DOHH2 (cell line): ENCODE results near the gene PDE3B.

Experiments
- H3F3A ChIP-seq: fragments of 200-600 bp; sonication (generic), shearing (Covaris generic); 2 replicates; pipeline ENCODE4 v1.6.0; 2016; ENCODE audit warnings: antibody characterized with exemption, mild to moderate bottlenecking; ENCODE audit not compliant: control insufficient read depth, insufficient read depth
- H3K27ac ChIP-seq: fragments of 200-600 bp; sonication (generic); 2 replicates; pipeline ENCODE4 v1.5.1; 2014; ENCODE audit warnings: low read depth, mild to moderate bottlenecking, low read length, moderate library complexity
- H3K27me3 ChIP-seq: fragments of 200-600 bp; sonication (generic); 2 replicates; pipeline ENCODE4 v1.6.1; 2014; ENCODE audit warnings: mild to moderate bottlenecking, low read length, mixed read lengths; ENCODE audit not compliant: control insufficient read depth
- H3K36me3 ChIP-seq: fragments of 200-600 bp; sonication (generic); 2 replicates; pipeline ENCODE4 v1.6.1; 2014; ENCODE audit warnings: mild to moderate bottlenecking, low read length, moderate library complexity, mixed read lengths; ENCODE audit not compliant: control insufficient read depth
- H3K4me1 ChIP-seq: fragments of 200-600 bp; sonication (generic); 2 replicates; pipeline ENCODE4 v1.6.1; 2014; ENCODE audit warnings: mild to moderate bottlenecking, low read length, mixed read lengths; ENCODE audit not compliant: control insufficient read depth
- H3K4me2 ChIP-seq: fragments of 200-600 bp; sonication (generic); 2 replicates; pipeline ENCODE4 v1.6.0; 2014; ENCODE audit warnings: mild to moderate bottlenecking, low read length, moderate library complexity
- H3K4me3 ChIP-seq: fragments of 200-600 bp; sonication (generic); 2 replicates; pipeline ENCODE4 v1.5.1; 2014; ENCODE audit warnings: mild to moderate bottlenecking, low read length, mixed read lengths
- H3K79me2 ChIP-seq: fragments of 200-600 bp; sonication (generic); 2 replicates; pipeline ENCODE4 v1.6.1; 2014; ENCODE audit warnings: mild to moderate bottlenecking, low read length, mixed read lengths; ENCODE audit not compliant: control insufficient read depth
- H3K9me2 ChIP-seq: fragments of 200-600 bp; sonication (generic); replicated peaks from 2 replicates; pipeline ENCODE4 v1.6.1; 2014; ENCODE audit warnings: mild to moderate bottlenecking, low read length, mixed read lengths; ENCODE audit not compliant: control insufficient read depth
- H3K9me3 ChIP-seq: fragments of 200-600 bp; sonication (generic); 2 replicates; pipeline ENCODE4 v1.6.1; 2014; ENCODE audit warnings: antibody characterized with exemption, low read length, mixed read lengths; ENCODE audit not compliant: control insufficient read depth, insufficient read depth
- H4K20me1 ChIP-seq: fragments of 200-600 bp; sonication (generic); 2 replicates; pipeline ENCODE4 v1.6.0; 2014; ENCODE audit warnings: low read depth, mild to moderate bottlenecking, antibody characterized with exemption, low read length, moderate library complexity; ENCODE audit not compliant: control insufficient read depth, insufficient read depth
- EZH2phosphoT487 ChIP-seq: fragments of 200-600 bp; sonication (generic); IDR thresholded peaks from 2 replicates; pipeline ENCODE4 v1.6.1; 2017; ENCODE audit warnings: borderline replicate concordance, mild to moderate bottlenecking, antibody characterized with exemption, low read length, moderate library complexity, mixed read lengths
- TF ChIP-seq, protein P1 (sequence below): fragments of 200-600 bp; sonication (generic); IDR thresholded peaks from one replicate; pipeline ENCODE4 v1.5.1; 2014; ENCODE audit warnings: antibody characterized with exemption, mild to moderate bottlenecking, low read depth, low read length; ENCODE audit not compliant: poor library complexity, severe bottlenecking

PDE3B gene

DNA sequence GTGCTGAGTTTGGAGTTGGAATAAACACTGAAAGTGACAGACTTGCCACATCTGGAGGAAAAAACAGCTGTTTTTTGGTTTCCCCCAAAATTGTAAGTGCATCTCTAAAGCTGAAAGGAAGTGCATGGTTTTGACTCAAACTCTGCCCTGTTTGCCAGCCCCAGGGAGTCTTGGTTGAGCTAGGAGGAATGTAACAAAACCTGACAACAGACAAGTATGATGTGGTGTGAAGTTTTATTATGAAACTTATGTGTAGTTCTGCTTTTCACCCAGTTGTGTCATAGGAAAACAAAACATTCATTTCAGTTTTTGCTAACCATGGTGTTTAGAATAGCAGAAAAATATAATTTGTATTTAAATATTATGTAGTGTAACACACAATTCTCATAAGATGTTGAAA is 31.7 kb upstream of the PDE3B start:
- Histone ChIP-seq H4K20me1 (no peaks in the 10 kb centered on the region), H3K9me3 (no peaks in the 10 kb centered on the region), H3K9me2 (no peaks in the 10 kb centered on the region), H3F3A (no peaks in the 10 kb centered on the region), H3K4me1 (no peaks in the 10 kb centered on the region), H3K79me2 (no peaks in the 10 kb centered on the region), H3K27ac (no peak overlapping the region), H3K36me3 (no peaks in the 10 kb centered on the region), H3K4me2 (no peak overlapping the region), H3K4me3 (no peak overlapping the region), H3K27me3 (no peaks in the 10 kb centered on the region)
- TF ChIP-seq, protein P1, sequence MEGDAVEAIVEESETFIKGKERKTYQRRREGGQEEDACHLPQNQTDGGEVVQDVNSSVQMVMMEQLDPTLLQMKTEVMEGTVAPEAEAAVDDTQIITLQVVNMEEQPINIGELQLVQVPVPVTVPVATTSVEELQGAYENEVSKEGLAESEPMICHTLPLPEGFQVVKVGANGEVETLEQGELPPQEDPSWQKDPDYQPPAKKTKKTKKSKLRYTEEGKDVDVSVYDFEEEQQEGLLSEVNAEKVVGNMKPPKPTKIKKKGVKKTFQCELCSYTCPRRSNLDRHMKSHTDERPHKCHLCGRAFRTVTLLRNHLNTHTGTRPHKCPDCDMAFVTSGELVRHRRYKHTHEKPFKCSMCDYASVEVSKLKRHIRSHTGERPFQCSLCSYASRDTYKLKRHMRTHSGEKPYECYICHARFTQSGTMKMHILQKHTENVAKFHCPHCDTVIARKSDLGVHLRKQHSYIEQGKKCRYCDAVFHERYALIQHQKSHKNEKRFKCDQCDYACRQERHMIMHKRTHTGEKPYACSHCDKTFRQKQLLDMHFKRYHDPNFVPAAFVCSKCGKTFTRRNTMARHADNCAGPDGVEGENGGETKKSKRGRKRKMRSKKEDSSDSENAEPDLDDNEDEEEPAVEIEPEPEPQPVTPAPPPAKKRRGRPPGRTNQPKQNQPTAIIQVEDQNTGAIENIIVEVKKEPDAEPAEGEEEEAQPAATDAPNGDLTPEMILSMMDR: no peak
- TF ChIP-seq EZH2phosphoT487: no peak

DNA sequence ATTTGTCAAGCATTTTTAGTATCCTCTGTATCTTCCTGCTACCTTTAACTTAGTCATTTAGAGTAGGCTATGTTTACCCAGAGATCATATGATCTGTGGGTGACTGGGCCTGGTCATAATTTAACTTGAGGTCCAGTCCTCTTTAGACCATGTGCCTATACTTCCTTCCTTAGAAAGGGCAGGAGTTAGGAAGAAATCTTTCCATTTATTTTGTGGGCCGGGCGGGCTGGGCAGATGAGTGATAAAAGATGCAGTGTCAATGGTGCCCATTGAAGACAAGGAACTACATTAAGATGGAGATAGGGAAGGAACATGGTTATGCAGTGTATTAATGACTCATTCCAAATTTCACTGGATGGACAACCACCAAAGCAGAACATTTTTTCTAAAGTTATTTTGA is 30.9 kb upstream of the PDE3B start:
- no peak overlapping the region for H3K4me2 ChIP-seq
- no peaks in the 10 kb centered on the region for H4K20me1 ChIP-seq
- H3K4me1 ChIP-seq: no peaks in the 10 kb centered on the region
- no peak overlapping the region for H3K4me3 ChIP-seq
- no peaks in the 10 kb centered on the region for H3K9me2 ChIP-seq
- TF ChIP-seq, protein P1: no peak
- TF ChIP-seq EZH2phosphoT487: no peak
- no peaks in the 10 kb centered on the region for H3K27me3 ChIP-seq
- H3K79me2 ChIP-seq: no peaks in the 10 kb centered on the region
- no peaks in the 10 kb centered on the region for H3F3A ChIP-seq
- no peak overlapping the region for H3K27ac ChIP-seq
- no peaks in the 10 kb centered on the region for H3K36me3 ChIP-seq
- H3K9me3 ChIP-seq: no peaks in the 10 kb centered on the region

DNA sequence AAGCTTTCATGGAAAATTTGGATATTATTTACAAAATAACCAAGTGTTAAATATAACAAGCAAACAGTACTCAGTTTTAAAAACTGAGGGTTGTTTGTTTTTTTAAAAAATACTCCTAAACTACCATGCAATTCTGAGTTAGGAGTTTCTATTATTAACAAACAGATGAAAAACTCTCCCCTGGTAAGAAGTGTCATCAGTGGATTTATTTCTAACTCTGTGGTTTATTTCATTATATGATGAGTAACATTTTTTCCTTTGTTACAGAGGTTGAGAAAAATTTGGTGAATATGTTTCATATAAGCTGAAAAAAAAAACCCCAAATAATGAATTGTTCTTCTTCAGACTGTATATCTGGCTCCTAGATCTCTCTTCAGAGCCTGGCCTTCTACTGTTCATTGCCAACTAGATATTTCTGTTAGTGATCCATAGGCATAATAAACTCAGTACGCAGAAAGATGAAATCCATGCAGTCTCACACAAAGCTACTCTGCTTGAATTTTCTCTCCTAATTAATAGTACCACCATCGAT is 29.4 kb upstream of the PDE3B start:
- H3K9me3 ChIP-seq: no peaks in the 10 kb centered on the region
- TF ChIP-seq EZH2phosphoT487: no peak
- TF ChIP-seq, protein P1: no peak
- no peak overlapping the region for H3K4me3 ChIP-seq
- H3K9me2 ChIP-seq: no peaks in the 10 kb centered on the region
- H3K36me3 ChIP-seq: no peaks in the 10 kb centered on the region
- no peak overlapping the region for H3K27ac ChIP-seq
- H3K4me1 ChIP-seq: no peaks in the 10 kb centered on the region
- no peaks in the 10 kb centered on the region for H3F3A ChIP-seq
- no peaks in the 10 kb centered on the region for H3K79me2 ChIP-seq
- H4K20me1 ChIP-seq: no peaks in the 10 kb centered on the region
- H3K27me3 ChIP-seq: no peaks in the 10 kb centered on the region
- H3K4me2 ChIP-seq: no peak overlapping the region
